LNCaP clone FGC (cell line): ENCODE measurements around the gene C1orf185.

Source experiments
- DNase-seq: peaks from one replicate; pipeline ENCODE4 v3.0.0-alpha.2; 2011; ENCODE audit warnings: low read depth
- H3K4me3 ChIP-seq: 2 replicates; pipeline ENCODE4 v1.5.1; 2011; ENCODE audit warnings: mild to moderate bottlenecking, low read depth, low read length, control low read depth
- TF ChIP-seq, protein P1 (sequence below): IDR thresholded peaks from 2 replicates; pipeline ENCODE4 v1.5.1; 2012; ENCODE audit warnings: mild to moderate bottlenecking; ENCODE audit not compliant: control insufficient read depth, insufficient read depth; ENCODE audit errors: extremely low read depth

C1orf185 gene

DNA sequence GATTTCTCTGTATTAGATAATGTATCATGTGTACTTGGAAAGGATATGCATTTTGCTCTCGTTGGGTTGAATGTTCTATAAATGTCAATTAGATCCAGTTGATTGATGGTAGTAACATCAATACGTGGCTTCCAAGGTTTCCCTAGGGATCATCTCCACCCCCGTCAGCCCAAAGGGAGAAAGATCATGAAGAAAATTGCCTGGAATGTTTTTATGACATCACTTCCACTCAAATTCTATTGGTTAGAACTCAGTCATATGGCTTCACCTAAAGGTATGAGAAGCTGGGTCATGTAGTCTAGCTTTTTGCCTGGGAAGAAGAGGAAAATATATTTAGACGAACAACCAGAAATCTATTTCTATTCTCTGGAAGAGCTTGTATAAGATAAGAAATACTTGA, at the start of gene C1orf185:
TSS of gene C1orf185 (plus strand) at position 253 of the 400 bp plus-strand sequence. CDS start at position 259, 6 bp downstream.
- DNase-seq: no peak
- TF ChIP-seq, protein P1, sequence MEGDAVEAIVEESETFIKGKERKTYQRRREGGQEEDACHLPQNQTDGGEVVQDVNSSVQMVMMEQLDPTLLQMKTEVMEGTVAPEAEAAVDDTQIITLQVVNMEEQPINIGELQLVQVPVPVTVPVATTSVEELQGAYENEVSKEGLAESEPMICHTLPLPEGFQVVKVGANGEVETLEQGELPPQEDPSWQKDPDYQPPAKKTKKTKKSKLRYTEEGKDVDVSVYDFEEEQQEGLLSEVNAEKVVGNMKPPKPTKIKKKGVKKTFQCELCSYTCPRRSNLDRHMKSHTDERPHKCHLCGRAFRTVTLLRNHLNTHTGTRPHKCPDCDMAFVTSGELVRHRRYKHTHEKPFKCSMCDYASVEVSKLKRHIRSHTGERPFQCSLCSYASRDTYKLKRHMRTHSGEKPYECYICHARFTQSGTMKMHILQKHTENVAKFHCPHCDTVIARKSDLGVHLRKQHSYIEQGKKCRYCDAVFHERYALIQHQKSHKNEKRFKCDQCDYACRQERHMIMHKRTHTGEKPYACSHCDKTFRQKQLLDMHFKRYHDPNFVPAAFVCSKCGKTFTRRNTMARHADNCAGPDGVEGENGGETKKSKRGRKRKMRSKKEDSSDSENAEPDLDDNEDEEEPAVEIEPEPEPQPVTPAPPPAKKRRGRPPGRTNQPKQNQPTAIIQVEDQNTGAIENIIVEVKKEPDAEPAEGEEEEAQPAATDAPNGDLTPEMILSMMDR: no peak
- no peak within 1 kb of the TSS for H3K4me3 ChIP-seq

DNA sequence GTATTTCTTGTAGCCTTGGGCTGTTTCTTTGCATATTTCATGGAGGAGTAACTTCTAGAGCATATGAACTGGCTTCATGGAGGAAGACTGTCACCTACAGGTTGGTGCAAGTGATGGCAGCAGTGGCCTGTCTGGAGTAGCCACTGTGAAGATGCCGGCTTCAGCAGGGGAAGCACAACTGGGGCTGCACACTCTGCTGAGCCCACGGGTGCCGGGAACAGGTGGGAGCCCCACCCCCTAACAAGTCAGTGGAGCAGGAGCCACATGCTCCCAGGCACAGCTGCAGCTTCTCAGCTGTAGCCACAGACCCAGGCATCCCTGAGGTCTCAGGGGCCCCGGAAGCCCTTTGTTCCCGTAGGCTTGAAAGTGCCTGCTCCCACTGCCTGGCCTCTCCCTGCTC, 43.2 kb upstream of the C1orf185 start:
- no peak overlapping the region for H3K4me3 ChIP-seq
- DNase-seq: peak; percentile 30
- TF ChIP-seq, protein P1: peak; percentile 70

DNA sequence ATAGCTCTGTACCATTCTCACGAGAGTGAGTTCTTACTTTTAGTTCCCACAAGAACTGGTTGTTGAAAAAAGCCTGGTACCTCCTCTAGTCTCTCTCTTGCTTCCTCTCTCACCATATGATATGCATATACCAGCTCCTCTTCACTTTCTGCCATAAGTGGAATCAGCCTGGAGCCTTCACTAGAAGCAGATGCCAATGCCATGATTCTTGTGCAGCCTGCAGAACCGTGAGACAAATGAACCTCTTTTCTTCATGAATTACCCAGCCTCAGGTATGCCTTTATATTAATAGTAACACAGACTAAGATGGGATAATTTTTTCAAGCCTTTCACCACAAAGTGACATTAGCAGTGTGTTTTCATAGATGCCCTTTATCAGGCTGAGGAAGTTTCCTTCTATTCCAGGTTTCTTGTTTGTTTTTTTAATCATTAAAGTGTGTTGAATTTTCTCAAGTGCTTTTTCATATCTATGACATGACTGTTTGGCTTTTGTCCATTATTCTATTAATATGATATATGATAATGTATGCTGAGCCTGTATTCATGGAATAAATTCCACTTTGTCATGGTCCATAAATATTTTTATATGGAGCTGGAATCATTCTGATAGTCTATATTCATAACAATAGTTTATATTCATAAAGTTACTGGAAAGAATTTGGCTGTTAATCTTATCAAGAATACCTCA, 40.7 kb upstream of the C1orf185 start:
- no peak for DNase-seq
- no peak overlapping the region for H3K4me3 ChIP-seq
- TF ChIP-seq, protein P1: no peak

DNA sequence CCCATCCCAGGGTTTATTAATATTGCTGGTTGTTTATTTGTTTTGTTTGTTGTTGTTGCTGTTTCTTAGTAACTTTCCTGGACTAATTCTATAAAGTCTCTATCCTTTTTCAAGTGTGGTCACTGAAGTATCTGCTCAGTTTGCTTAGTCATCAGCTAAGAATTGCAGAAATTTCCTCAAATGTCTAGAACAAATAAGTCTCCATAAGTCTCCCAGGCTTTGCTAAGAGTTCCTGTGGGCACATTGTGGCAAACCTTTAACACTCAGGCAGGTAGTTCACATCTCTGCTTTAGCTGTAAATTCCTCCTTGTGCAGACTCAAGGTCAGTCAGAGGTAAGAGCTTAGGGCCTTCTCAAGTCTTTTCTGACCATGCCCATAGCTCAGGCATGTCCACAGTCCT, 38.9 kb upstream of the C1orf185 start:
- TF ChIP-seq, protein P1: no peak
- H3K4me3 ChIP-seq: no peak overlapping the region
- DNase-seq: no peak

DNA sequence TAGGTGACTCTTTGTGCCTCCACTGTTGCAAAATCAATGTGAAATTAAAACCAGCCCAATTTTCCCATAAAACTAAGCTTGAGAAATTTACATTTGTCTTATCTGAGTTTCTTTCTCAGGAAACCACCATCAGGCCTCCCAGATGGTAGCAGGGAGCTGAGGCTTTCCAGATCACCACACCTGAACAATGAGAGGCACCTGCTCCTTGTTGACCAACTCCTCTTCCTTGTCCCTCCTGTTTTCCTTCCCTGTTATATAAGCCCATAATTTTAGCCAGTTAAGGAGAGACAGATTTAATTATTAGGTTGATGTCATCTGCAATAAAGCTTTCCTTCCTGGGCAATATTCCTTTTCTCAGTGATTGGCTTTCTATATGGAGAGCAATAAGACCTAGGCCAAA, 32.0 kb upstream of the C1orf185 start:
- peak; percentile 59 for DNase-seq
- TF ChIP-seq, protein P1: no peak
- H3K4me3 ChIP-seq: no peak overlapping the region

DNA sequence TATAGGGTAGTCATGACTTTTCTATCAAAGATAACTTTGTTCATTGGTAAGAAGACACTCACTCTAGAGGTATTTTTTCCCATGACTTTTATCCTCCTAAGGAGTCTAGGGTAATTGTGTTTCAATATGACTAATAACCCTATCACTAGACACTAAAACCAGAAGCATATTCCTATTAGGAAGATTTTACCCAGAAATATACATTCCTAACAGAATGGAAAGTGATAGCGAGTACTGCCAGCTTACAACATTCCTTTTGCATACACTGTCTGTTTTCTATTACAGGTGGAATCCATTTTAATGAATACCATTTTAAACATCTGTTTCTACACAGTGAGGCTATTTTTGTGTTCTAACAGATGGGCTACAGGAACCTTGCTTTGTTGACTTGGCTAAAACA, 31.4 kb upstream of the C1orf185 start:
- TF ChIP-seq, protein P1: no peak
- DNase-seq: no peak
- H3K4me3 ChIP-seq: no peak overlapping the region

DNA sequence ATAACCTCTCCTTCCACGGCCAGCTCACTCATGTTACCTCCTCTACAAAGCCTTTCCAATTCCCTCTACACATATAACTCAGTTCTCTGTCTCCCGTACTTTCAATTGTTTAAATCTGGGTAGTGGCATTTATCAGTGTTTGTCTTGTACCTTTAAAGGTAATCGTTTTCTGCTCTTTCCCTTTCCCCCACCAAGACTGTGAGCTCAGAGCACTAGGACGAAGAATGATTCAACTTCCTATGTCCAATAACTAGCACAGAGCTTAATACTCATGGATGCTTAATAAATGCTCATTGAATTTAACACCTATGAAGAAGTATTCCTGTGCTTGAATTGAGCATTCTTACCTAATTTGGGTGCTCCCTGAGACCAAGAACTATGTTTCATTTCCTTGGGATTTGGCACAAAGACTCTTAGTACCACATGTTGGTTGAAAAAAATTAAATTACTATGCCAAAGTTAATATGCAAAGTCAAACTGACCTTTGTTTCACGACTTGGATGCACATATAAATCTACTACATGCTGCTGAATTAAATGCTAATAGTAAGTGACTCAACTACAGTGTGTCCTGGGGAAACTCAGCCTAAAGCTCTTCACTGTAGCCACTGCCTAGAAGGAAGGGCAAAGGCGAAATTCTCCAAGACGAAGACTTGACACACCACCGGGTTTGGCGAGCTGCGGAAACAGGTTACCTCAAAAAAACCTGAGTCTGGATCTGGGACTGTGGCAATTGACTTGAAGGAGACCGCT, 30.6 kb upstream of the C1orf185 start:
- TF ChIP-seq, protein P1: no peak
- no peak for DNase-seq
- H3K4me3 ChIP-seq: no peak overlapping the region
